ENCODE data around the gene C10orf90.

The C10orf90 gene

GRCh38 chr10:126670056-126670894, at the start of gene C10orf90:
C10orf90 (minus strand) TSS chr10:126670693; CDS start chr10:126670480, 213 bp downstream.
- H3K36me3 Mint-ChIP-seq = no peaks in the 10 kb centered on the region
- H3K4me1 Mint-ChIP-seq = no peaks in the 10 kb centered on the region
- no peak within 1 kb of the TSS for H3K4me3 Mint-ChIP-seq
- no peak within 1 kb of the TSS for H3K27ac Mint-ChIP-seq
- ATAC-seq = no peak
- H3K27me3 Mint-ChIP-seq = no peaks in the 10 kb centered on the region
- no peaks in the 10 kb centered on the region for H3K9me3 Mint-ChIP-seq

GRCh38 chr10:126716366-126716765, 45.9 kb upstream of the C10orf90 start:
- no peak for ATAC-seq
- peaks cover 9% of the 10 kb centered on the region for H3K9me3 Mint-ChIP-seq
- H3K36me3 Mint-ChIP-seq = no peaks in the 10 kb centered on the region
- H3K27me3 Mint-ChIP-seq = no peaks in the 10 kb centered on the region
- no peak overlapping the region for H3K4me3 Mint-ChIP-seq
- H3K27ac Mint-ChIP-seq = no peak overlapping the region
- H3K4me1 Mint-ChIP-seq = no peaks in the 10 kb centered on the region

- H3K36me3 Mint-ChIP-seq = no peaks in the 10 kb centered on the region
- no peak overlapping the region for H3K4me3 Mint-ChIP-seq
- no peak for ATAC-seq
- no peaks in the 10 kb centered on the region for H3K27me3 Mint-ChIP-seq
- peaks cover 8% of the 10 kb centered on the region for H3K9me3 Mint-ChIP-seq
- no peak overlapping the region for H3K27ac Mint-ChIP-seq
- no peaks in the 10 kb centered on the region for H3K4me1 Mint-ChIP-seq
Observed at GRCh38 chr10:126713594-126713993, 43.1 kb upstream of the C10orf90 start.

- peaks cover 8% of the 10 kb centered on the region for H3K9me3 Mint-ChIP-seq
- no peaks in the 10 kb centered on the region for H3K36me3 Mint-ChIP-seq
- ATAC-seq = no peak
- H3K4me1 Mint-ChIP-seq = no peaks in the 10 kb centered on the region
- H3K27me3 Mint-ChIP-seq = no peaks in the 10 kb centered on the region
- H3K4me3 Mint-ChIP-seq = no peak overlapping the region
- no peak overlapping the region for H3K27ac Mint-ChIP-seq
Observed at GRCh38 chr10:126712681-126713080, 42.2 kb upstream of the C10orf90 start.

- Mint-ChIP-seq H3K27ac (no peak overlapping the region), H3K4me3 (no peak overlapping the region), H3K27me3 (no peaks in the 10 kb centered on the region), H3K9me3 (peaks cover 3% of the 10 kb centered on the region), H3K36me3 (no peaks in the 10 kb centered on the region), H3K4me1 (no peaks in the 10 kb centered on the region)
- no peak for ATAC-seq
Observed at GRCh38 chr10:126705951-126706565, 35.6 kb upstream of the C10orf90 start.

GRCh38 chr10:126705131-126705530, 34.6 kb upstream of the C10orf90 start:
- Mint-ChIP-seq H3K4me1 (no peaks in the 10 kb centered on the region), H3K4me3 (no peak overlapping the region), H3K27me3 (no peaks in the 10 kb centered on the region), H3K27ac (no peak overlapping the region), H3K36me3 (no peaks in the 10 kb centered on the region), H3K9me3 (no peaks in the 10 kb centered on the region)
- no peak for ATAC-seq

GRCh38 chr10:126704649-126705048, 34.2 kb upstream of the C10orf90 start:
- Mint-ChIP-seq H3K27ac (no peak overlapping the region), H3K4me1 (no peaks in the 10 kb centered on the region), H3K9me3 (no peaks in the 10 kb centered on the region), H3K27me3 (no peaks in the 10 kb centered on the region), H3K36me3 (no peaks in the 10 kb centered on the region), H3K4me3 (no peak overlapping the region)
- no peak for ATAC-seq

GRCh38 chr10:126702181-126702580, 31.7 kb upstream of the C10orf90 start:
- ATAC-seq = no peak
- H3K4me3 Mint-ChIP-seq = no peak overlapping the region
- no peak overlapping the region for H3K27ac Mint-ChIP-seq
- H3K36me3 Mint-ChIP-seq = no peaks in the 10 kb centered on the region
- no peaks in the 10 kb centered on the region for H3K27me3 Mint-ChIP-seq
- no peaks in the 10 kb centered on the region for H3K9me3 Mint-ChIP-seq
- H3K4me1 Mint-ChIP-seq = no peaks in the 10 kb centered on the region

- Mint-ChIP-seq H3K36me3 (no peaks in the 10 kb centered on the region), H3K4me3 (no peak overlapping the region), H3K9me3 (no peaks in the 10 kb centered on the region), H3K4me1 (no peaks in the 10 kb centered on the region), H3K27ac (no peak overlapping the region), H3K27me3 (no peaks in the 10 kb centered on the region)
- ATAC-seq = no peak
Observed at GRCh38 chr10:126701526-126701925, 31.0 kb upstream of the C10orf90 start.

DNA sequence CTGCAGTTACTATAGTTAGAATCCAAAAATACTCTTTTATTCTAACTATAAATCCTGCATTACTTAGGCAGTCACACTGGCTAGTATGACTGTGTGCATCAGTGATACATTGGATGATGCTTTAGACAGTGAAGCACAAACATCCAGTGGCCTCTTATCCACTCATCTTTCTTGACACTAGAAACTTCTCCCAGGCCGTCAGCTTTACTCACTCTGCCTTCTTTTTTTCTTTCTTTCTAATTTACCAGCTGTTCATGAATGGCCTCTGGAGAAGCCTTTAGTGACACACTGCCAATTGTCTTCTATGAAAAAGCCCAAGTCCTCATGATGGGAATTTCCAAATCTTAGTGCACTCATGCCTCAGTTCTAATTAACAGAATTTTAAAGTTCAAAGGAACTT, 26.2 kb upstream of the C10orf90 start:
- H3K4me3 Mint-ChIP-seq = no peak overlapping the region
- peaks cover 3% of the 10 kb centered on the region for H3K9me3 Mint-ChIP-seq
- no peaks in the 10 kb centered on the region for H3K36me3 Mint-ChIP-seq
- no peak overlapping the region for H3K27ac Mint-ChIP-seq
- ATAC-seq = no peak
- no peaks in the 10 kb centered on the region for H3K4me1 Mint-ChIP-seq
- no peaks in the 10 kb centered on the region for H3K27me3 Mint-ChIP-seq

DNA sequence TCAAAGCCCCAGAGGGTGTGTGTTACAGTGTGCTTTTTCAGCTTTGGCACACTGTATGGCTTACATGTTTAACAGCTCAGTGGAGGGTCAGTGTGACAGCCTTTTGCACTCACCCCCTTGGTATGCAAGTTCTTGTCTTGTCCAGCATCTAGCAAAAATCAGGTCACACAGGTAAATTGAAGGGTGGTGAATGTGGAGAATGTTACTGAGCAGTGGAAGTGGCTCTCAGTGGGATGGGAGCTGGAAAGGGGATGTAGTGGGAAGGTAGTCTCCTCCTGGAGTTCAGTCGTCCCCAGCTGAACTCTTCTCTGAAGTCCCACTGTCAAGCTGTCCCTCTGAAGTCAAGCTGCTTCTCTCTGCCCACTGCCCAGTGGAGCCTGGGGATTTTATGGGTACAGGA, 21.0 kb upstream of the C10orf90 start:
- Mint-ChIP-seq H3K4me3 (no peak overlapping the region), H3K27ac (no peak overlapping the region), H3K36me3 (no peaks in the 10 kb centered on the region), H3K9me3 (peaks cover 10% of the 10 kb centered on the region), H3K4me1 (no peaks in the 10 kb centered on the region), H3K27me3 (no peaks in the 10 kb centered on the region)
- no peak for ATAC-seq

GRCh38 chr10:126690534-126690933, 20.0 kb upstream of the C10orf90 start:
- no peak for ATAC-seq
- no peak overlapping the region for H3K4me3 Mint-ChIP-seq
- no peaks in the 10 kb centered on the region for H3K36me3 Mint-ChIP-seq
- H3K27ac Mint-ChIP-seq = no peak overlapping the region
- no peaks in the 10 kb centered on the region for H3K4me1 Mint-ChIP-seq
- peaks cover 10% of the 10 kb centered on the region for H3K9me3 Mint-ChIP-seq
- no peaks in the 10 kb centered on the region for H3K27me3 Mint-ChIP-seq

- peaks cover 10% of the 10 kb centered on the region for H3K9me3 Mint-ChIP-seq
- no peaks in the 10 kb centered on the region for H3K36me3 Mint-ChIP-seq
- no peak overlapping the region for H3K27ac Mint-ChIP-seq
- H3K27me3 Mint-ChIP-seq = no peaks in the 10 kb centered on the region
- no peak overlapping the region for H3K4me3 Mint-ChIP-seq
- ATAC-seq = no peak
- no peaks in the 10 kb centered on the region for H3K4me1 Mint-ChIP-seq
Observed at GRCh38 chr10:126689461-126689994, 19.0 kb upstream of the C10orf90 start.

DNA sequence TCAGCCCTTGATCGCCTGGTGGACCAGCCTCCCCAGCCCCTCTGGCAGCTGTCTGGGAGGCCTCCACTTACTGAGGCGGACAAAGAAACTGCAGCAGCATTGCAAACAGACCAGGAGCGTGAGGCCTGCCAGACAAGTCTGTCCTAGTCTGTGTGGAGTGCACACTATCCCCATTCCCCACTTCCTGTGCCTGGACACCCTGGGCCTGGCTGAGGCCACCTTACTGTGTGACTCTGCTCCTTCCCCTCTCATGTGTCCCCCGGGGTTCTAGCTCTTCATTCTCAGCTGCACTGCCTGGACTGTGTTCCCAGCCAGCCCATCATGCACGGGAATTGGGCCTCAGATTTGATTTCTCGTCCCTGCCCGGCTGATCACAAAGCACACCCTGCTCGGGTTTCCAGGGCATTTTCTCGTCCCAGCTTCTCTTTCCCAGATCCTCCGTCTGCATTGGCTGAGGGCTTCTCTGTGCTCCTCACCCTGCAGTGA, 16.7 kb upstream of the C10orf90 start:
- H3K27me3 Mint-ChIP-seq = no peaks in the 10 kb centered on the region
- no peak overlapping the region for H3K4me3 Mint-ChIP-seq
- peaks cover 8% of the 10 kb centered on the region for H3K9me3 Mint-ChIP-seq
- no peaks in the 10 kb centered on the region for H3K4me1 Mint-ChIP-seq
- ATAC-seq = no peak
- no peaks in the 10 kb centered on the region for H3K36me3 Mint-ChIP-seq
- no peak overlapping the region for H3K27ac Mint-ChIP-seq

GRCh38 chr10:126686719-126687118, 16.2 kb upstream of the C10orf90 start:
- no peak for ATAC-seq
- Mint-ChIP-seq H3K27ac (no peak overlapping the region), H3K27me3 (no peaks in the 10 kb centered on the region), H3K36me3 (no peaks in the 10 kb centered on the region), H3K9me3 (peaks cover 8% of the 10 kb centered on the region), H3K4me1 (no peaks in the 10 kb centered on the region), H3K4me3 (no peak overlapping the region)

- Mint-ChIP-seq H3K27me3 (no peaks in the 10 kb centered on the region), H3K9me3 (peaks cover 5% of the 10 kb centered on the region), H3K4me3 (no peak overlapping the region), H3K4me1 (no peaks in the 10 kb centered on the region), H3K36me3 (no peaks in the 10 kb centered on the region), H3K27ac (no peak overlapping the region)
- ATAC-seq = no peak
Observed at GRCh38 chr10:126686268-126686667, 15.8 kb upstream of the C10orf90 start.
